Brain pericyte (primary cell): ENCODE data around the gene TBC1D1.

Experiments
- DNase-seq: peaks from one replicate; pipeline ENCODE4 v3.0.0-alpha.2; 2012; ENCODE audit warnings: low read depth, low spot score

Gene TBC1D1

GRCh38 chr4:38125816-38126215, 234.9 kb downstream of the TBC1D1 start:
- no peak for DNase-seq

GRCh38 chr4:38128478-38129459, 237.9 kb downstream of the TBC1D1 start:
- no peak for DNase-seq

- DNase-seq = no peak
Measured at GRCh38 chr4:38129460-38130227, 238.8 kb downstream of the TBC1D1 start.

GRCh38 chr4:38130884-38131283, 240.0 kb downstream of the TBC1D1 start:
- DNase-seq = no peak

- DNase-seq = no peak
Measured at GRCh38 chr4:38131371-38132091, 240.6 kb downstream of the TBC1D1 start.

GRCh38 chr4:38132107-38132673, 241.3 kb downstream of the TBC1D1 start:
- peak; percentile 92 for DNase-seq

- DNase-seq = no peak
Measured at GRCh38 chr4:38132843-38133662, 242.2 kb downstream of the TBC1D1 start.

- no peak for DNase-seq
Measured at GRCh38 chr4:38133711-38134480, 243.0 kb downstream of the TBC1D1 start.

GRCh38 chr4:38135201-38135600, 244.3 kb downstream of the TBC1D1 start:
- DNase-seq = no peak

GRCh38 chr4:38136604-38137003, 245.7 kb downstream of the TBC1D1 start:
- no peak for DNase-seq

- no peak for DNase-seq
Measured at GRCh38 chr4:38137080-38137479, 246.2 kb downstream of the TBC1D1 start.

GRCh38 chr4:38138363-38138762, 247.5 kb downstream of the TBC1D1 start:
- DNase-seq = no peak

- DNase-seq = no peak
Measured at GRCh38 chr4:38139187-38139586, 248.3 kb downstream of the TBC1D1 start.

- DNase-seq = no peak
Measured at GRCh38 chr4:38140643-38141203, 249.8 kb downstream of the TBC1D1 start.

- DNase-seq = no peak
Measured at GRCh38 chr4:38141808-38142500, 251.1 kb downstream of the TBC1D1 start.

GRCh38 chr4:38144031-38144430, 253.1 kb downstream of the TBC1D1 start:
- DNase-seq = no peak

- no peak for DNase-seq
Measured at GRCh38 chr4:38145033-38145678, 254.3 kb downstream of the TBC1D1 start.

- no peak for DNase-seq
Measured at GRCh38 chr4:38145741-38146140, 254.9 kb downstream of the TBC1D1 start.
